Testis (tissue), 3 donors: ENCODE measurements around the gene NKD1. TPM values are rescaled to one million over a fixed set of nuclear protein-coding genes. Genes with fewer than 3 reads are reported as not detected.
A peak's percentile ranks its signal among the peaks of the same experiment; 100 is the strongest.

Experiments
- DNase-seq: peaks from one replicate; pipeline ENCODE4 v3.0.0-alpha.2; 2019
- H3K27ac ChIP-seq, 2 donors: fragments of 200-600 bp; sonication (generic); one replicate each; pipeline ENCODE4 v1.5.1; 2019
- H3K27me3 ChIP-seq: fragments of 200-600 bp; sonication (generic); one replicate; pipeline ENCODE4 v1.5.1; 2019
- H3K36me3 ChIP-seq: fragments of 200-600 bp; sonication (generic); one replicate; pipeline ENCODE4 v1.5.1; 2017; ENCODE audit warnings: low read depth; ENCODE audit errors: missing control alignments
- H3K4me1 ChIP-seq: fragments of 200-600 bp; sonication (generic); one replicate; pipeline ENCODE4 v1.5.1; 2019
- H3K4me3 ChIP-seq, 2 donors: fragments of 200-600 bp; sonication (generic); one replicate each; pipeline ENCODE4 v1.5.1; 2017 to 2019
- H3K9me3 ChIP-seq: fragments of 200-600 bp; sonication (generic); one replicate; pipeline ENCODE4 v1.5.1; 2017
- CTCF ChIP-seq, 3 experiments: fragments of 450-650 bp in 2 of 3; fragments of 200-600 bp in 1 of 3; sonication (generic) in 1 of 3; IDR thresholded peaks; one replicate each; pipeline ENCODE4 v1.5.1; 2016 to 2019; ENCODE audit warnings: antibody characterized with exemption in 3 of 3, mild to moderate bottlenecking in 2 of 3, moderate library complexity in 1 of 3
- POLR2A ChIP-seq: fragments of 450-650 bp; IDR thresholded peaks from one replicate; pipeline ENCODE4 v1.6.1; 2017; ENCODE audit warnings: antibody characterized with exemption, mild to moderate bottlenecking, moderate library complexity
- WGBS, 2 donors: methylation state at CpG; one replicate each; pipeline ENCODE4 v1.1.5; 2018; 5-methylcytosine and 5-hydroxymethylcytosine counted together
- intact Hi-C: fragments of 100-400 bp; cut with DNase I; formaldehyde crosslinking; loops from one replicate; pipeline ENCODE4 v1.15.1; 2023; ENCODE audit warnings: low total_unique reads
- polyA plus RNA-seq: library from polyadenylated mRNA; stranded (reverse); fragments of 350-450 nt; fragmentation: Illumina TruSeq; extraction: RNeasy Lipid Tissue Mini Kit (QIAGEN cat#74804); gene quantifications from one replicate; pipeline ENCODE4 v1.2.3, GENCODE V29; 2014; ENCODE audit warnings: low read depth, low replicate concordance; ENCODE audit not compliant: insufficient read depth
- total RNA-seq, 2 donors: library from RNA; depleted of rRNA; stranded (reverse); fragments of >200 nt; gene quantifications; one replicate each; pipeline ENCODE4 v1.2.3, GENCODE V29; 2016

The NKD1 gene
- total and polyA plus RNA-seq, 3 donors from 2014 or later, result 5.9 to 14.4 (median 8.4) TPM

GRCh38 chr16:50607970-50608557, 59.9 kb downstream of the NKD1 start:
- Histone ChIP-seq H3K4me1 (peaks cover 19% of the 10 kb centered on the region), H3K27ac (no peak overlapping the region), H3K27me3 (no peaks in the 10 kb centered on the region), H3K9me3 (no peaks in the 10 kb centered on the region), H3K36me3 (no peaks in the 10 kb centered on the region), H3K4me3 (no peak overlapping the region)
- 96 to 98% methylated on average over 11 to 14 of the region's 14 CpGs for WGBS, 2 donors
- TF ChIP-seq POLR2A, result no peak
- TF ChIP-seq CTCF (IDR thresholded peaks at IDR 0.05), result no peak
- no peak for DNase-seq
- intact Hi-C loops, result no loop called here

- H3K27ac ChIP-seq, result peak overlapping the region; percentile 34 to 44
- WGBS, 2 donors, result 90 to 91% methylated on average over 7 of the region's 7 CpGs
Measured at GRCh38 chr16:50609049-50609448, 60.9 kb downstream of the NKD1 start.

GRCh38 chr16:50609471-50609870, 61.3 kb downstream of the NKD1 start:
- peaks cover 13% of the 10 kb centered on the region for H3K4me1 ChIP-seq
- intact Hi-C loops, result no loop called here
- H3K27ac ChIP-seq, result peak overlapping the region; percentile 34 to 44
- DNase-seq, result peak; percentile 29
- no peak for TF ChIP-seq POLR2A
- no peak for TF ChIP-seq CTCF (IDR thresholded peaks at IDR 0.05)
- H3K4me3 ChIP-seq, result no peak overlapping the region
- H3K27me3 ChIP-seq, result no peaks in the 10 kb centered on the region
- H3K9me3 ChIP-seq, result no peaks in the 10 kb centered on the region
- 61 to 62% methylated on average over 5 of the region's 5 CpGs for WGBS, 2 donors
- H3K36me3 ChIP-seq, result no peaks in the 10 kb centered on the region

More at GRCh38 chr16:50609049-50609448, 60.9 kb downstream of the NKD1 start:
- DNase-seq, result no peak
- Histone ChIP-seq H3K27me3 (no peaks in the 10 kb centered on the region), H3K4me3 (no peak overlapping the region), H3K4me1 (peaks cover 15% of the 10 kb centered on the region), H3K36me3 (no peaks in the 10 kb centered on the region), H3K9me3 (no peaks in the 10 kb centered on the region)
- TF ChIP-seq POLR2A, result no peak
- TF ChIP-seq CTCF (IDR thresholded peaks at IDR 0.05), result no peak
- intact Hi-C loops, result no loop called here

- TF ChIP-seq POLR2A (no peak), CTCF (IDR thresholded peaks at IDR 0.05) (no peak)
- peaks cover 17% of the 10 kb centered on the region for H3K4me1 ChIP-seq
- no peaks in the 10 kb centered on the region for H3K36me3 ChIP-seq
Measured at GRCh38 chr16:50610331-50611262, 62.4 kb downstream of the NKD1 start.

More at GRCh38 chr16:50610331-50611262, 62.4 kb downstream of the NKD1 start:
- intact Hi-C loops, result no loop called here
- 59 to 73% methylated on average over 20 to 21 of the region's 21 CpGs for WGBS, 2 donors
- DNase-seq, result no peak
- no peaks in the 10 kb centered on the region for H3K9me3 ChIP-seq
- peak overlapping the region in 1 of 2 donors; percentile 17 for H3K27ac ChIP-seq
- H3K4me3 ChIP-seq, result no peak overlapping the region
- no peaks in the 10 kb centered on the region for H3K27me3 ChIP-seq
